Kidney glomerular epithelial cell (primary cell): ENCODE measurements around the gene PRR12.

ENCODE experiments used
- DNase-seq: peaks from one replicate; lab custom pipeline; 2025; lab: John Stamatoyannopoulos, UW

PRR12 gene

GRCh38 chr19:49592486-49593232, 1.7 kb downstream of the PRR12 start:
- peak; percentile 18 for DNase-seq

DNA sequence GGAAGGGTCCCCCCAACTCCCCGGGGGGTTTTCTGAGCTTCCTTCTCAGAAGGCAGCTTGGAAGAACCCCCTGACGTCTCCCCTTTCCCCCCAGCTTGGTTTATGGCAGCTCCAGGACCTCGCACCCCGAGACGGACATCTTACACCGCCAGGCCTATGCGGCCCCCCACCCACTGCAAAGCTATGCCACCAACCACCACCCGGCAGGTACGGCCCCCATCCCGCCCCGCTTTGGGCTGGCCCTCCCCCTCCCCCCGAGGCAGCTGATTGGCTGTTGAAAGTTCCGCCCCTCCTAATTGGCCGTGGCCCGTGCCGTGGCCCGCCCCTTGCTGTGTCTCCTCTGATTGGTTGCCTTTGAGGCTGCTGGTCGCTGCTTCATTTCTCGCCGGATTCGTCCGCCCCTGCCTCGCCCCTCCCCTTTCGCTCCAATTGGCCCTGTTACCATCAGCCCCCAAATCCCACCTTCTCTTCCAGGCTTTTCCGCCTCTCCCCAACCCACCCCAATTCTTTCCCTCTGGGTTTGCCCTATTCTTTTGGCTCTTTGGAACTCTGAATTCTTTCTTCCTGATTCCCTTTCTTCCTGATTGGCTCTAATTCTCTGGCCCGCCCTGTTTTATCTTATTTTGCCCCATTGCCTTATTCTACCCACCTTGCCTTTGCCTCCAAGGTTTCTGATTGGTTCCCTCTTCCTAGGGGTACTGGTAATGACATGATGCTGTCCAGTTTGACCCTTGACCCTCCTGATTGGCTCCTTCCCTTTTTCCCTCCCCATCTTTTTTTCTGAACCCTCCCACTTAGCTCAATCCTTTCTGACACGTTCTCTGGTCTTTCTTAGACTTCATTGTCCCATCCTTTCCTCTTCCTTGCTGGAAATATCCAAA, 2.5 kb downstream of the PRR12 start:
- DNase-seq: peak; percentile 92

DNA sequence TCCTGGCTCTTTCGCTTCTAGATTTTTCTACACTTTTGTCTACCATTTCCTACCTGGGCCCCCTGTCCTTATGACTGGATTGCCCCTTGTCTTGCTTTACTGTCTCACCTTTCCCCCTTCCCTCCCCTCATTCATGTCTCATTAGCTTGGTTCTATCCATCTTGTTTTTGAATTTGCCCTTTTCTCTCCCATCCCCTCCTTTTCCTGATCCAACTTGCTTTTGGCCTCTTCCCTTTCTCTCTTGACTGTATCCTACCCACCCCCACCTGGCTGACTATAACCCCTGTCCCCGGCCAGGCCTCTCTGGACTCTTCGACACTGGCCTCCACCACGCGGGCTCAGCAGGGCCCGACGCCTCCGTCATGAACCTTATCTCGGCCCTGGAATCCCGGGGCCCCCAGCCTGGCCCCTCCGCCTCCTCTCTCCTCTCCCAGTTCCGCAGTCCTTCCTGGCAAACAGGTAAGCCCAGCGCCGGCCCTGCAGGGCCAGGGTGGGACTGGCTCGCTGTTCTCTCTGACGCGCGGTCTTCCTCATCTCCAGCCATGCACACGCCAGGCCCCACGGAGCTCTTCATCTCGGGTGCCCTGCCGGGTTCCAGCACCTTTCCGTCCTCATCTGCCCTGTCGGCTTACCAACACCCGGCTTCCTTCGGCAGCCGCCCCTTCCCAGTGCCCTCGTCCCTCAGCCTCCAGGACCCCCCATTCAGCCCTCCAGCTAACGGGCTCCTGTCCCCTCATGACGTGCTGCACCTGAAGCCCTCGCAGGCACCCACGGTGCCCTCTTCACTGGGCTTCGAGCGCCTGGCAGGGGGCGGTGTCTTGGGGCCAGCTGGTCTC, 3.4 kb downstream of the PRR12 start:
- DNase-seq: no peak

DNA sequence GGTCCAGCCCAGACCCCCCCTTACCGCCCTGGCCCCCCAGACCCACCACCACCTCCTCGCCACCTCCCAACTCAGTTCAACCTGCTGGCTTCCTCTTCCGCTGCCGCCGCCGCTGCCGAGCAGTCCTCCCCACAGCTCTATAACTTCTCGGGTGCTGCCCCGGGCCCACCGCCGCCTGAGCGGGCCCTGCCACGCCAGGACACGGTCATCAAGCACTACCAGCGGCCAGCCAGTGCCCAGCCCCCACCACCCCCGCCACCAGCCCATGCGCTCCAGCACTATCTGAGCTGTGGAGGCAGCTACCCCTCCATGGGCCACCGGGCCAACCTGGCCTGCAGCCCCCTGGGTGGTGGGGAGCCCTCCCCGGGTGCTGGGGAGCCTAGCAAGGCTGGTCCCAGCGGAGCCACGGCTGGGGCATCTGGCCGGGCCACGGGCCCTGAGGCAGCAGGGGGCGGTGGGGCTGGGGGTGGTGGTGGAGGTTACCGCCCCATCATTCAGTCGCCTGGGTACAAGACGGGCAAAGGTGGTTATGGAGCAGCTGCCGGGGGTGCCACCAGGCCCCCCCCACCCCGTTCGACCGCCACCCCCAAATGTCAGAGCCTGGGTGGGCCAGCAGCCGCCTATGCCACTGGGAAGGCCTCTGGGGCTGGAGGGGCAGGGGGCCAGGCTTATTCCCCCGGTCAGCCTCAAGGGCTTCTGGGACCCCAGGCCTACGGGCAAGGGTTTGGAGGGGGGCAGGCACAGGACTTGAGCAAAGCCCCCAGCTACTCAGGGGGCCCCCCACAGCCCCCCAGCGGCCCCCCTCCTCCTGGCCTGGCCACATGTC, 4.2 kb downstream of the PRR12 start:
- DNase-seq: no peak

- DNase-seq: no peak
Measured at GRCh38 chr19:49595819-49596404, 4.9 kb downstream of the PRR12 start.

- no peak for DNase-seq
Measured at GRCh38 chr19:49596407-49596806, 5.4 kb downstream of the PRR12 start.

DNA sequence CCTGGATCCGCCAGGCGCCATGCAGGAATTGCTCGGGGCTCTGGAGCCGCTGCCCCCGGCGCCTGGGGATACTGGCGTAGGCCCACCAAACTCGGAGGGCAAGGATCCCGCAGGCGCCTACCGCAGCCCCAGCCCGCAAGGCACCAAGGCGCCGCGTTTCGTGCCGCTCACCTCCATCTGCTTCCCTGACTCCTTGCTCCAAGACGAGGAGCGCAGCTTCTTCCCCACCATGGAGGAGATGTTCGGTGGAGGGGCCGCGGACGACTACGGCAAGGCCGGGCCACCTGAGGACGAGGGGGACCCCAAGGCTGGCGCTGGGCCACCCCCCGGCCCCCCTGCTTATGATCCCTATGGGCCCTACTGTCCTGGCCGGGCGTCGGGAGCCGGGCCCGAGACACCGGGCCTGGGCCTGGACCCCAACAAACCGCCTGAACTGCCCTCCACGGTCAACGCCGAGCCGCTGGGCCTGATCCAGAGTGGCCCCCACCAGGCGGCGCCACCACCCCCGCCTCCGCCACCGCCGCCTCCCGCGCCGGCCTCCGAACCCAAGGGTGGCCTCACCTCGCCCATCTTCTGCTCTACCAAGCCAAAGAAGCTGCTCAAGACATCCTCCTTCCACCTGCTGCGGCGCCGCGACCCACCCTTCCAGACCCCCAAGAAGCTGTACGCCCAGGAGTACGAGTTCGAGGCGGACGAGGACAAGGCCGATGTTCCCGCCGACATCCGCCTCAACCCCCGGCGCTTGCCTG, 6.1 kb downstream of the PRR12 start:
- DNase-seq: no peak

- no peak for DNase-seq
Measured at GRCh38 chr19:49597703-49597974, 6.7 kb downstream of the PRR12 start.

GRCh38 chr19:49599378-49600295, 8.7 kb downstream of the PRR12 start:
- DNase-seq: no peak

GRCh38 chr19:49601482-49602038, 10.6 kb downstream of the PRR12 start:
- no peak for DNase-seq

- no peak for DNase-seq
Measured at GRCh38 chr19:49602806-49603205, 11.8 kb downstream of the PRR12 start.

GRCh38 chr19:49605605-49606004, 14.6 kb downstream of the PRR12 start:
- DNase-seq: no peak

- DNase-seq: no peak
Measured at GRCh38 chr19:49609499-49610092, 18.6 kb downstream of the PRR12 start.

GRCh38 chr19:49613374-49613773, 22.4 kb downstream of the PRR12 start:
- DNase-seq: no peak

GRCh38 chr19:49614096-49614833, 23.3 kb downstream of the PRR12 start:
- no peak for DNase-seq

DNA sequence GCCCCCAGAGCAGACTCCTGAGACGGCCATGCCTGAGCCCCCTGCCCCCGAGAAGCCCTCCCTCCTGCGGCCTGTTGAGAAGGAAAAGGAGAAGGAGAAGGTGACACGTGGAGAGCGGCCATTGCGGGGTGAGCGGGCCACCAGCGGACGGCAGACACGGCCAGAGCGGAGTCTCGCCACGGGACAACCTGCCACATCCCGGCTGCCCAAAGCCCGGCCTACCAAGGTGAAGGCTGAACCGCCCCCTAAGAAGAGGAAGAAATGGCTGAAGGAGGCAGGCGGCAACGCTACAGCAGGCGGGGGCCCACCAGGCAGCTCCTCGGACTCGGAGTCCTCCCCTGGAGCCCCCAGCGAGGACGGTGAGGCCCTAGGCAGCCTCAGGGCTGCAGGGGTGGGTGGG, 24.9 kb downstream of the PRR12 start:
- DNase-seq: no peak

- DNase-seq: no peak
Measured at GRCh38 chr19:49616532-49616931, 25.6 kb downstream of the PRR12 start.

DNA sequence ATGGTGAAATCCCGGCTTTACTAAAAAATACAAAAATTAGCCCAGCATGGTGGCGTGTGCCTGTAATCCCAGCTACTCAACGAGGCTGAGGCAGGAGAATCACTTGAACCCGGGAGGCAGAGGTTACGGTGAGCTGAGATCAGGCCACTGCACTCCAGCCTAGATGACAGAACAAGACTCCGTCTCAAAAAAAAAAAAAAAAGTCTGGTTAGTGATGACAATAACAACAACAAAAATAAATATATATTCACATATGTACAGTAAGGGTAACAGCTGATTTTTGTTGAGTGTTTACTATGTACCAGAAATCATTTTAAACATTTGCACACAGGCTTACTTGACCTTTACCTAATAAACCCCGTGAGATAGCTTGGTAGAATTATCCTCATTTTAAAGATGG, 26.0 kb downstream of the PRR12 start:
- no peak for DNase-seq
